Lower leg skin (tissue), 4 donors: ENCODE data around the gene KCNMA1. TPM values are rescaled to one million over a fixed set of nuclear protein-coding genes. Genes with fewer than 3 reads are reported as not detected.

Experiments used
- DNase-seq, 2 donors: peaks; one replicate each; pipeline ENCODE4 v3.0.0-alpha.2; 2019; ENCODE audit warnings: low spot score in 2 of 2
- H3K4me3 ChIP-seq: fragments of 200-600 bp; sonication (generic); 2 replicates; pipeline ENCODE4 v1.5.1; 2017; ENCODE audit warnings: mild to moderate bottlenecking, low read depth; ENCODE audit not compliant: poor library complexity, severe bottlenecking
- POLR2A ChIP-seq, 2 donors: fragments of 450-650 bp; IDR thresholded peaks; one replicate each; pipeline ENCODE4 v1.6.1; 2016 to 2017; ENCODE audit warnings: antibody characterized with exemption in 2 of 2, mild to moderate bottlenecking in 1 of 2, moderate library complexity in 1 of 2
- WGBS, 2 donors: methylation state at CpG; one replicate each; pipeline ENCODE4 v1.1.5; 2018; 5-methylcytosine and 5-hydroxymethylcytosine counted together
- intact Hi-C: fragments of 100-400 bp; cut with DNase I; formaldehyde crosslinking; loops from one replicate; pipeline ENCODE4 v1.15.0; 2023; ENCODE audit warnings: low total_unique reads
- total RNA-seq, 4 donors: library from RNA; depleted of rRNA; stranded (reverse); fragments of >200 nt; gene quantifications; one replicate each; pipeline ENCODE4 v1.1.0, GENCODE V29; 2016
- TF ChIP-seq, protein P1 (sequence below), 3 donors: fragments of 450-650 bp; IDR thresholded peaks; one replicate each; pipeline ENCODE4 v1.5.1; 2016; ENCODE audit warnings: antibody characterized with exemption in 3 of 3, mild to moderate bottlenecking in 3 of 3, moderate library complexity in 2 of 3

The KCNMA1 gene
- total RNA-seq, 4 donors from 2014 or later = 4.1 to 9.9 (median 6.5) TPM

DNA sequence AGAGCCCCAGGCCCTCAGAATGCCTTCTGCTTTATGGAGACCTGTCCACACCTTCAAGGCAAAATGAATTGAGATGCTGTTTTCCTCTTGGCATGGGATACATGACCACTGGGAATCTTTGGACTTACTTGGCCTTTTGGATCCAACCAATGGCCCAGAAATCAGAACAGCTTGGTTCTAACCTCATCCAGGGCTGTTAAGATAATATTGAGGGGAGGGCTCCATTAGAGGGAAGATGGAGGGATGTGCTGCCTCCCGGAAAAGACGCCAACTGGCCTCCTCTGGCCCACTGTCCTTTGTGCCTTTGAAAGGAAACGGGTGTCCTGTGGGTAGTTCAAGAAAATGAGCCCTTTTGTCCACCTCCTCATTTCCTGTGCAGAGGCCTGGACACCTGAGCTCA, 530.9 kb downstream of the KCNMA1 start:
- no peak overlapping the region for H3K4me3 ChIP-seq

DNA sequence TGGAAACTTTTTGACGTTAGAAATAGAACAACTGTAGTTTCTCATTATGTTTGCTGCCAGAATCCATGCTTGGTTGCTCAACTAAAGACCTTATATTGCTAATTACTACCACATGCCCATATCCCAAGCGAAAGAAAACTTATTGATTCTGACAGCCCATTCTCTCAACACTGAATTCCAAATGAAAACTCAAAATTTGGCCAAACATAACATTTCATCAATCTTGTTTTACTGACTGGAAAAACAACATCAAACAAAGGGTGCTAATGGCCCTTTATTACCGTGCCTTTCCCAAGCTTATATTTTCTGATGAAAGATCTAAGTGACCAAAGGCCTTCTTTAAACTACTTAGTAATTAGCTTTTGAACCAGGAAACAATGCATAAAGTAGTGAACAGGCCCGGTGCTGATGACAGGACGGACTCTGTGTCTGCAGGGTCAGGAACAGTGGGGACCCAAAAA, 531.8 kb downstream of the KCNMA1 start:
- H3K4me3 ChIP-seq = no peak overlapping the region
- no peak for DNase-seq
- intact Hi-C loops = no loop called here
- TF ChIP-seq POLR2A (IDR thresholded peaks at IDR 0.05) = no peak
- TF ChIP-seq, protein P1, sequence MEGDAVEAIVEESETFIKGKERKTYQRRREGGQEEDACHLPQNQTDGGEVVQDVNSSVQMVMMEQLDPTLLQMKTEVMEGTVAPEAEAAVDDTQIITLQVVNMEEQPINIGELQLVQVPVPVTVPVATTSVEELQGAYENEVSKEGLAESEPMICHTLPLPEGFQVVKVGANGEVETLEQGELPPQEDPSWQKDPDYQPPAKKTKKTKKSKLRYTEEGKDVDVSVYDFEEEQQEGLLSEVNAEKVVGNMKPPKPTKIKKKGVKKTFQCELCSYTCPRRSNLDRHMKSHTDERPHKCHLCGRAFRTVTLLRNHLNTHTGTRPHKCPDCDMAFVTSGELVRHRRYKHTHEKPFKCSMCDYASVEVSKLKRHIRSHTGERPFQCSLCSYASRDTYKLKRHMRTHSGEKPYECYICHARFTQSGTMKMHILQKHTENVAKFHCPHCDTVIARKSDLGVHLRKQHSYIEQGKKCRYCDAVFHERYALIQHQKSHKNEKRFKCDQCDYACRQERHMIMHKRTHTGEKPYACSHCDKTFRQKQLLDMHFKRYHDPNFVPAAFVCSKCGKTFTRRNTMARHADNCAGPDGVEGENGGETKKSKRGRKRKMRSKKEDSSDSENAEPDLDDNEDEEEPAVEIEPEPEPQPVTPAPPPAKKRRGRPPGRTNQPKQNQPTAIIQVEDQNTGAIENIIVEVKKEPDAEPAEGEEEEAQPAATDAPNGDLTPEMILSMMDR (IDR thresholded peaks at IDR 0.05) = no peak
- WGBS, 2 donors = 57% methylated on average over 5 of the region's 5 CpGs

More for the DNA sequence above, 530.9 kb downstream of the KCNMA1 start:
- TF ChIP-seq, protein P1 (IDR thresholded peaks at IDR 0.05) = no peak
- no peak for TF ChIP-seq POLR2A (IDR thresholded peaks at IDR 0.05)
- intact Hi-C loops = no loop called here
- 89 to 90% methylated on average over 3 of the region's 3 CpGs for WGBS, 2 donors
- DNase-seq = no peak

GRCh38 chr10:77104459-77104980, 533.1 kb downstream of the KCNMA1 start:
- TF ChIP-seq, protein P1 (IDR thresholded peaks at IDR 0.05) = no peak
- TF ChIP-seq POLR2A (IDR thresholded peaks at IDR 0.05) = no peak
- DNase-seq = peak in 1 of 2 donors; percentile 62
- 33 to 39% methylated on average over 4 of the region's 4 CpGs for WGBS, 2 donors
- H3K4me3 ChIP-seq = no peak overlapping the region
- intact Hi-C loops = no loop called here

DNA sequence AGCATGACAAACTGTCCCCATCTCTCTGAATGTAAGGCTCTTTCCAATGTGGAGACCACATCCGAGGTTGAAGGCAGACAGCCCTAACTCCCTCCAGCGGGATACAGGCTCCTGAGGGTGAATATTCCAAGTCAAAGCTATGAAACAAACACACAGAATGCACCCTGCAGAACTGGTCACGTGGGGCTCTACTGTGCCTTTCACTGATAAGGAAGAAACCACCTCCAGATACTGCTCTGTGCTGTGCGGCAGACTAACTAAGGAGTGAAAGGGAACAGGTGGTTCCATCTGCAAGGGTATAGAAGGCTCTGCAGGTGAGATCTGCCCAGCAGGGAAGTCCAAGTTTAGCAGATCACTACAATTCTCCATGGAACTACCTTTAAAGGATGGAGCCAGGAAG, 534.4 kb downstream of the KCNMA1 start:
- TF ChIP-seq POLR2A (IDR thresholded peaks at IDR 0.05) = no peak
- TF ChIP-seq, protein P1 (IDR thresholded peaks at IDR 0.05) = no peak
- H3K4me3 ChIP-seq = no peak overlapping the region
- intact Hi-C loops = no loop called here
- 92 to 95% methylated on average over 4 of the region's 4 CpGs for whole genome bisulfite sequencing, 2 donors
- DNase-seq = no peak

GRCh38 chr10:77101341-77101740, 536.3 kb downstream of the KCNMA1 start:
- TF ChIP-seq POLR2A (IDR thresholded peaks at IDR 0.05) = no peak
- TF ChIP-seq, protein P1 (IDR thresholded peaks at IDR 0.05) = no peak
- no peak for DNase-seq
- 58 to 60% methylated on average over 5 of the region's 5 CpGs for WGBS, 2 donors
- intact Hi-C loops = no loop called here
- H3K4me3 ChIP-seq = no peak overlapping the region

- 93 to 95% methylated on average over 5 of the region's 5 CpGs for WGBS, 2 donors
Measured at GRCh38 chr10:77099136-77099535, 538.5 kb downstream of the KCNMA1 start.

More at GRCh38 chr10:77099136-77099535, 538.5 kb downstream of the KCNMA1 start:
- no peak overlapping the region for H3K4me3 ChIP-seq
- intact Hi-C loops = no loop called here
- no peak for DNase-seq
- no peak for TF ChIP-seq POLR2A (IDR thresholded peaks at IDR 0.05)
- TF ChIP-seq, protein P1 (IDR thresholded peaks at IDR 0.05) = no peak
